Measurements from ENCODE around the gene USE1. TPM values are rescaled to one million over a fixed set of nuclear protein-coding genes. Genes with fewer than 3 reads are reported as not detected.

USE1 gene
- total RNA-seq, 1 experiment from 2014 or later, result 27.5 TPM

DNA sequence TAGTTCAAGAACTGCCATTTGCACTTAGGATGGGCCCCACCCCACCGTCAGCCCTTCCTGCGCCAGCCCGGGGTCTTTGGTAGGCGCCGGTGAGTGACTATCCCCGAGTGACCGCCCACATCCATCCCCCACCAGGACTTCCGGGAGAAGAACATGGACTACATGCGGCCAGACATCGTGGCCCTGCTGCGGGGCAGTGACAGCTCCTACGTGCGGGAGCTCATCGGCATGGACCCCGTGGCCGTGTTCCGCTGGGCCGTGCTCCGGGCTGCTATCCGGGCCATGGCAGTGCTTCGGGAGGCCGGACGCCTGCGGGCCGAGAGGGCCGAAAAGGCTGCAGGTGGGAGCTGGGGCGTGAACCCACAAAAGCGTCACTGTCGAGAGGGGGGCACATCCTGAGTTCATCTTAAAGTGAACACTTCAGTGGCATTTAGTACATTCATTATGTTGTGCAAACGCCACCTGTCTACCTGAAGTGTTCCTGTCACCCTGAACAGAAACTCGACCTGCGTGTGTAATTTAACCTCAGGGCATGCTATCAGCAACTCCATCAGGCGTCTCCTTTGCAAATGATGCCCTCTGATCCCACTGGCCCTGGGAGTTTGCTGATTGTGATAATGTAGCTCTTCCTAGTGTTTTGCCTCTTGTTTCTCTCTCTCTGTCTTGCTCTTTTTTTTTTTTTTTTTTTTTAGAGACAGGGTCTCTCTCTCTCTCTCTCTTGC is 42.4 kb upstream of the USE1 start (continued):
- no peak for TF ChIP-seq REST (IDR thresholded peaks at IDR 0.05; ENCODE audit: low read depth)
- TF ChIP-seq CEBPB (IDR thresholded peaks at IDR 0.05; ENCODE audit: low read depth), result no peak

DNA sequence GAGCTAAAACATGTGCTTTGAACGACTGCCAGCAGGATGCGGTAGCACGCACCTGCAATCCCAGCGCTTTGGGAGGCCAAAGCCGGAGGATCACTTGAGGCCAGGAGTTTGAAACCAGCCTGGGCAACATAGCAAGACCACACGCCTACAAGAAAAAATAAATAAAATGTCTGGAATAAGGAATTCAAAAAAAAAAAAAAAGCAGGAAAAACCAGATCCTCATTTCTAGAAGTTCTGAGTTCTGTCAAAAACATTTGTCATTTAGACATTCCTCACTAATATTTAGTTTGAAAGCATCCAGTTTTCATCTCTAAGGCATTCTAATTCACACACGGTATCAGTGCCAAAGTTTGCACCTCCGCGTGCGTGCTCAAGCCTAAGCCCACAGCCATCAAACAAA is 36.9 kb upstream of the USE1 start:
- Histone ChIP-seq H2AFZ (ENCODE audit: low read depth, low read length, poor library complexity, severe bottlenecking) (no peak overlapping the region), H3K4me3 (replicated peaks in 1 of 2; ENCODE audit: low read depth in 1 of 2, low read length in 2 of 2) (no peak overlapping the region), H3K4me1 (ENCODE audit: control insufficient read depth in 1 of 2, insufficient read depth in 2 of 2, low read length in 2 of 2) (peaks cover 5 to 6% of the 10 kb centered on the region in 2 experiments), H4K20me1 (ENCODE audit: insufficient read depth) (no peaks in the 10 kb centered on the region), H3K27ac (ENCODE audit: low read depth, low read length) (no peak overlapping the region), H3K9ac (ENCODE audit: low read length) (no peak overlapping the region), H3K9me3 (ENCODE audit: control insufficient read depth in 1 of 2, insufficient read depth in 1 of 2, low read depth in 1 of 2, low read length in 2 of 2) (no peaks in the 10 kb centered on the region), H3K36me3 (ENCODE audit: control insufficient read depth in 1 of 2, insufficient read depth in 2 of 2, low read length in 2 of 2) (peaks cover 6 to 14% of the 10 kb centered on the region in 2 experiments; a peak in 3 of 4 replicates), H3K27me3 (ENCODE audit: insufficient read depth, low read length) (no peaks in the 10 kb centered on the region), H3K9me2 (ENCODE audit: insufficient read depth) (no peaks in the 10 kb centered on the region), H3K79me2 (ENCODE audit: insufficient read depth, low read length) (no peaks in the 10 kb centered on the region), H3K4me2 (ENCODE audit: low read length) (no peak overlapping the region)
- TF ChIP-seq ELF1 (IDR thresholded peaks at IDR 0.05; ENCODE audit: borderline replicate concordance, low read depth) (no peak), CEBPB (IDR thresholded peaks at IDR 0.05; ENCODE audit: low read depth) (no peak), YY1 (IDR thresholded peaks at IDR 0.05; ENCODE audit: extremely low read depth, insufficient replicate concordance, low read depth, low read length) (no peak), RAD21 (IDR thresholded peaks at IDR 0.05; ENCODE audit: low read depth) (no peak), SP1 (IDR thresholded peaks at IDR 0.05; ENCODE audit: low read depth) (no peak), CBX3 (IDR thresholded peaks at IDR 0.05; ENCODE audit: low read depth) (no peak), EGR1 (IDR thresholded peaks at IDR 0.05; ENCODE audit: low read depth) (no peak), JUND (IDR thresholded peaks at IDR 0.05) (no peak), REST (IDR thresholded peaks at IDR 0.05; ENCODE audit: low read depth) (no peak), SIN3A (IDR thresholded peaks at IDR 0.05; ENCODE audit: low read depth) (no peak), EZH2phosphoT487 (IDR thresholded peaks at IDR 0.05; ENCODE audit: borderline replicate concordance) (no peak), POLR2A (IDR thresholded peaks at IDR 0.05; ENCODE audit: borderline replicate concordance, extremely low read depth, insufficient read depth, insufficient read length) (no peak), POLR2AphosphoS5 (IDR thresholded peaks at IDR 0.05; ENCODE audit: low read depth, low read length) (no peak), EZH2 (IDR thresholded peaks at IDR 0.05) (no peak)
- POLR2A ChIA-PET, result no interaction called here
- RAD21 ChIA-PET (ENCODE audit: low non-redundant PET in 1 of 2, low total read pairs in 2 of 2, uncharacterized antibody in 2 of 2, unreplicated experiment in 2 of 2), result no interaction called here
- ATAC-seq (no peak), DNase-seq (ENCODE audit: low read depth, low spot score) (no peak)
- intact Hi-C loops (cut with micrococcal nuclease), result no loop called here
- no TSS peak for BruUV-seq (replicated peaks)
- CTCF ChIA-PET, result no interaction called here

All from HCT116 (cell line).